HUES64 (cell line): ENCODE results near the gene GRHPR.
"Not testable (repeated sequence)": the region's sequence is repeated elsewhere in the genome, so short reads cannot be mapped to it uniquely, and the experiment has no call there.

Experiments
- H3K27ac ChIP-seq: 2 replicates; pipeline ENCODE4 v1.7.0; 2013; ENCODE audit warnings: low read depth, low read length, inconsistent platforms
- H3K27me3 ChIP-seq: 2 replicates; pipeline ENCODE4 v1.6.1; 2013; ENCODE audit warnings: mild to moderate bottlenecking, low read length; ENCODE audit not compliant: insufficient read depth
- H3K36me3 ChIP-seq: 2 replicates; pipeline ENCODE4 v1.6.1; 2013; ENCODE audit warnings: mild to moderate bottlenecking, low read length; ENCODE audit not compliant: insufficient read depth
- H3K4me1 ChIP-seq: 2 replicates; pipeline ENCODE4 v1.6.1; 2013; ENCODE audit warnings: mild to moderate bottlenecking, low read length, moderate library complexity; ENCODE audit not compliant: insufficient read depth
- H3K4me3 ChIP-seq: 2 replicates; pipeline ENCODE4 v1.5.1; 2013; ENCODE audit warnings: mild to moderate bottlenecking, low read length, moderate library complexity
- H3K9ac ChIP-seq: 2 replicates; pipeline ENCODE4 v1.6.1; 2013; ENCODE audit warnings: mild to moderate bottlenecking, low read depth, low read length
- H3K9me3 ChIP-seq: 2 replicates; pipeline ENCODE4 v1.6.1; 2013; ENCODE audit warnings: low read depth, low read length; ENCODE audit not compliant: insufficient read depth
- WGBS: fragments of 150-250, 120-280 bp; methylation state at CpG from one replicate; pipeline ENCODE4 v1.1.7; 2013; ENCODE audit warnings: missing lambda C conversion rate; 5-methylcytosine and 5-hydroxymethylcytosine counted together

Gene GRHPR

DNA sequence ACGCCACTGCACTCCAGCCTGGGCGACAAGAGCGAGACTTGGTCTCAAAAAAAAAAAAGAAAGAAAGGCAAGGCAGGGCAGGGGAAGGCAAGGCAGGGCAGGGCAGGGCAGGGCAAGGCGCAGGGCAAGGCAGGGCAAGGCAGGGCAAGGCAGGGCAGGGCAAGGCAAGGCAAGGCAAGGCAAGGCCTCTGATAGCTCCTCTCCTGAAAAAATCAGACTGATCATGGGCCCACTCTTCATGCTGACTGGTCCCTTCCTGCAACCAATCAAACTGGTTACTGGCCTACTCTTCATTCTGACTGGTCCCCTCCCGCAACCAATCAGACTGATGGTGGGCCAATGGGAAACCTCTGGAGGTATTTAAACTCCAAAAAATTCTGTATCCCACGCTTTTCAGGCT lies 46.1 kb downstream of the GRHPR start:
- 96% methylated on average over 6 of the region's 6 CpGs for WGBS
- Histone ChIP-seq H3K27me3 (no peaks in the 10 kb centered on the region), H3K9ac (no peak overlapping the region)

DNA sequence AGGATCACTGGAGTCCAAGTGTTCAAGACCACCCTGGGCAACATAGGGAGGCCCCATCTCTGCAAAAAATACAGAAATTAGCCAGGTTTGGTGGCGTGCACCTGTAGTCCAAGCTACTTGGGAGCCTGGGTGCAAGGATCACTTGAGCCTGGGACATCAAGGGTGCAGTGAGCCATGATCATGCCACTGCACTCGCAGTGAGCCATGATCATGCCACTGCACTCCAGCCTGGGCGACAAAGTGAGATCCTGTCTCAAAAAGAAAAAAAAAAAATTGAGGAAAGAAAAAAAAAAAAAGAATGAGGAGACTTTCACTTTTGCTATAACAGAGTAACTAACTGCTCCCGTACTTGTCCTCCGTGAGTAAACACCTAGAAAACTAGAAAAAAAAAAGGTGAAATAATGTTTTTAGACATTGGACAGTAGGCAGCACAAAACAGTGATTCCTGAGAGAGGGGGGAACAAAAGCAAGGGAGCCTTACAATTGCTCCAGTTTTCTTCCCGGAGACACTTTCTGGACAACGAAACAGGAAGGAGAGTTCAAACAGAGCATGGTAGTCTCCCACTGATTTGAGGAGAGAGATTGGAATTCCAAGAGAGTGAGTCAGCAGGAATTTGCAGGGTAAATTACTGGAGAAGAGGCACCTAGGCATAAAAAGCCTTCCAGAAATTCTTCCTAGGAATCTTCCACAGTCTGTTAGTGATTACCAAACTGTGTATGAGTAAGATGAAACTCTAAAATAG lies 49.6 kb downstream of the GRHPR start:
- Histone ChIP-seq H3K9me3 (peaks cover 21% of the 10 kb centered on the region), H3K4me3 (peak overlapping the region; percentile 34), H3K27ac (peak overlapping the region; percentile 98), H3K9ac (peak overlapping the region; percentile 73), H3K27me3 (no peaks in the 10 kb centered on the region), H3K36me3 (no peaks in the 10 kb centered on the region), H3K4me1 (peaks cover 15% of the 10 kb centered on the region)
- 42% methylated on average over 7 of the region's 7 CpGs for WGBS

More for the DNA sequence above, 46.1 kb downstream of the GRHPR start:
- peaks cover 2% of the 10 kb centered on the region; the same call in 1 of the 2 replicates for H3K9me3 ChIP-seq
- H3K27ac ChIP-seq: no peak overlapping the region
- H3K4me1 ChIP-seq: peaks cover 22% of the 10 kb centered on the region
- no peak overlapping the region for H3K4me3 ChIP-seq
- no peaks in the 10 kb centered on the region for H3K36me3 ChIP-seq

DNA sequence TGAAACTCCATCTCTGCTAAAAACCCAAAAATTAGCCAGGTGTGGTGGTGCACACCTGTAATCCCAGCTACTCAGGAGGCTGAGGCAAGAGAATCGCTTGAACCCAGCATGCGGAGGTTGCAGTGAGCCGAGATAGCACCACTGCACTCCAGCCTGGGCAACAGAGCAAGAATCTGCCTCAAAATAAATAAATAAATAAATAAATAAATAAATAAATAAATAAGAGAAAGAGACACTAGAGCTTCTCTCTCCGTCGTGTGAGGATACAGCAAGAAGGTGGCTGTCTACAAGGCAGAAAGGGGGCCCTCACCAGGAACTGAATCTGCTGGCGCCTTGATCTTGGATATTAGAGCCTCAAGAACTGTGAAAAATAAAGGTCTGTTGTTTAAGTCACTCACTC lies 51.5 kb downstream of the GRHPR start:
- H3K27me3 ChIP-seq, H3K9ac ChIP-seq, H3K27ac ChIP-seq, H3K36me3 ChIP-seq, H3K4me3 ChIP-seq: not testable (repeated sequence)
- H3K9me3 ChIP-seq: peaks cover 21% of the 10 kb centered on the region
- H3K4me1 ChIP-seq: peaks cover 14% of the 10 kb centered on the region
- 66% methylated on average over 6 of the region's 6 CpGs for WGBS

DNA sequence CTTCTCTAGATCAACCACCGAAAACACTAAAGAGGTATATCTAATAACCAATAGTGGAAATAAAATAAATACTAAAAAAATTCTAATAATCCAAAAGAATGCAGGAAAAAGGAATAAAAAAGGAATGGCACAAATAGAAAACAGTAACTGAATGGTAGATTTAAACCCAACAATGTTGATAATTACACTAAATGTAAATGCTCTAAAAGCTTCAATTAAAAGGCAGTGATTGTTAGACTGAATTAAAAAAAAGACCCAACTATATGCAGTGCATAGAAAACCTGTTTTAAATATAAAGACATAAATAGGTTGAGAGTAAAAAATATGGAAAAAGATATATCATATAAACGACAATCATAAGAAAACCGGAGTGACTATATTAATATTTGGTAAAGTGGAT lies 51.9 kb downstream of the GRHPR start:
- H3K9ac ChIP-seq: no peak overlapping the region
- no peaks in the 10 kb centered on the region for H3K36me3 ChIP-seq
- H3K27me3 ChIP-seq: no peaks in the 10 kb centered on the region
- peaks cover 21% of the 10 kb centered on the region for H3K9me3 ChIP-seq
- peaks cover 14% of the 10 kb centered on the region for H3K4me1 ChIP-seq
- WGBS: 96% methylated on average over 2 of the region's 3 CpGs
- no peak overlapping the region; the same call in 1 of the 2 replicates for H3K4me3 ChIP-seq
- H3K27ac ChIP-seq: no peak overlapping the region

DNA sequence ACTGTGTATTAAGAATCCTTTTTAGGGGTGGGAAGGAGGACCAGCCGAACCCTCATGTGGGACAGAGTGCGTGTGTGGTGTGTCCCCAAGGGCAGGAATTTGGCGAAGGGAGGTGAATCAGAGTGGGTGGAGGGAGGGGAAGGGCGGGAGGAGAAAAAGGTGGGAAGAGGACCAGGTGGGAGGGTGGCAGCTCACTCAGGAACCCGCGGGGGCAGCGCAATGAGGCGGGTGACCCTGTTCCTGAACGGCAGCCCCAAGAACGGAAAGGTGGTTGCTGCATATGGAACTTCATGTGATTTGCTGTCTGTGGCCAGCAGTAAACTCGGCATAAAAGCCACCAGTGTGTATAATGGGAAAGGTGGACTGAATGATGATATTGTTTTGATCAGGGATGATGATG lies 54.4 kb downstream of the GRHPR start:
- 89% methylated on average over 11 of the region's 11 CpGs for WGBS
- Histone ChIP-seq H3K9me3 (peaks cover 21% of the 10 kb centered on the region), H3K27me3 (no peaks in the 10 kb centered on the region), H3K9ac (no peak overlapping the region), H3K36me3 (no peaks in the 10 kb centered on the region), H3K27ac (no peak overlapping the region), H3K4me3 (no peak overlapping the region), H3K4me1 (peaks cover 3% of the 10 kb centered on the region)

DNA sequence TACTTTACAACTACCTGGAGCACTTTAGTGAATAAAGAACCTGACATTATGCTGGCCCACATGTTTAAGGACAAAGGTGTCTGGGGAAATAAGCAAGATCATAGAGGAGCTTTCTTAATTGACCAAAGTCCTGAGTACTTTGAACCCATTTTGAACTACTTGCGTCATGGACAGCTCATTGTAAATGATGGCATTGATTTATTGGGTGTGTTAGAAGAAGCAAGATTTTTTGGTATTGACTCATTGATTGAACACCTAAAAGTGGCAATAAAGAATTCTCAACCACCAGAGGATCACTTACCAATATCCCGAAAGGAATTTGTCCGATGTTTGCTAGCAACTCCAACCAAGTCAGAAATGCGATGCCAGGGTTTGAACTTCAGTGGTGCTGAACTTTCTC lies 54.9 kb downstream of the GRHPR start:
- H3K9me3 ChIP-seq: peaks cover 21% of the 10 kb centered on the region
- not testable (repeated sequence) for H3K4me3 ChIP-seq, H3K36me3 ChIP-seq, H3K9ac ChIP-seq, H3K4me1 ChIP-seq, H3K27me3 ChIP-seq, H3K27ac ChIP-seq
- WGBS: 94% methylated on average over 4 of the region's 4 CpGs

DNA sequence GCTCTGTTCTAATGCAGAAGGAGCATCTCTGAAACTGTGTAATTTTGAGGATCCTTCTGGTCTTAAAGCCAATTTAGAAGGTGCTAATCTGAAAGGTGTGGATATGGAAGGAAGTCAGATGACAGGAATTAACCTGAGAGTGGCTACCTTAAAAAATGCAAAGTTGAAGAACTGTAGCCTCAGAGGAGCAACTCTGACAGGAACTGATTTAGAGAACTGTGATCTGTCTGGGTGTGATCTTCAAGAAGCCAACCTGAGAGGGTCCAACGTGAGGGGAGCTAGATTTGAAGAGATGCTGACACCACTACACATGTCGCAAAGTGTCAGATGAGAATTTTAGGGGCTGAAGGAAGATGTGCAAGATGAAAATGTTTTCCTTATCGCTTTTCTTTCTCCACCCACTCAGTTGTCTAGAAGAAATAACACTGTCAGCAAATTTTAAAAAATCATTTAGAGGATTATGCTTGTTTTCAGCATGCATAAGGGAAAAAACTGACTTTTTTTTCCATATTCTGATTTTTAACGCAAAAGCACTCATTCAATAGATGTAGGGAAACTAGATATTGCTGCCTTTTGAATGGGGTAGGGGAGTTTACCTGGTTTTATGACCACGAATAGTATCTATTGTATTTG lies 55.6 kb downstream of the GRHPR start:
- peaks cover 21% of the 10 kb centered on the region for H3K9me3 ChIP-seq
- WGBS: 86% methylated on average over 4 of the region's 5 CpGs
- not testable (repeated sequence) for H3K9ac ChIP-seq, H3K4me3 ChIP-seq, H3K27me3 ChIP-seq, H3K27ac ChIP-seq, H3K4me1 ChIP-seq, H3K36me3 ChIP-seq

DNA sequence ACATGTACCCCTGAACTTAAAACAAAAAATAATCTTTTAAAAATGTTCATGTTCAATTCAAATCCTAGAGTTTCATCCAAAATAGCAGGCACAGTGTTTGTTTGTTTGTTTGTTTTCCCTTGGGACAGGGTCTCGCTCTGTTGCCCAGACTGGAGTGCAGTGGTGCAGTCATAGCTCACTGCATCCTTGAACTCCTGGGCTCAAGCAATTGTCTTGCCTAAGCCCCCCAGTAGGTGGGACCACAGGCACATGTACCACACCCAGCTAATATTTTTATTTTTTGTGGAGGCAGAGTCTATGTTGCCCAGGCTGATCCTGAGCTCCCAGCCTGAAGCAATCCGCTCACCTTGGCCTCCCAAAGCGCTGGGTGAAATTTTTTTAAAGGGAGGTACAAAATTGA lies 58.3 kb downstream of the GRHPR start:
- Histone ChIP-seq H3K36me3 (no peaks in the 10 kb centered on the region), H3K4me1 (0 out of 2 replicates have a peak, but pooled peaks cover 3% of the 10 kb centered on the region), H3K9ac (no peak overlapping the region), H3K9me3 (0 out of 2 replicates have a peak, but pooled peaks cover under 1% of the 10 kb centered on the region), H3K4me3 (no peak overlapping the region), H3K27ac (no peak overlapping the region), H3K27me3 (no peaks in the 10 kb centered on the region)
- 87% methylated on average over 1 of the region's 3 CpGs for WGBS

DNA sequence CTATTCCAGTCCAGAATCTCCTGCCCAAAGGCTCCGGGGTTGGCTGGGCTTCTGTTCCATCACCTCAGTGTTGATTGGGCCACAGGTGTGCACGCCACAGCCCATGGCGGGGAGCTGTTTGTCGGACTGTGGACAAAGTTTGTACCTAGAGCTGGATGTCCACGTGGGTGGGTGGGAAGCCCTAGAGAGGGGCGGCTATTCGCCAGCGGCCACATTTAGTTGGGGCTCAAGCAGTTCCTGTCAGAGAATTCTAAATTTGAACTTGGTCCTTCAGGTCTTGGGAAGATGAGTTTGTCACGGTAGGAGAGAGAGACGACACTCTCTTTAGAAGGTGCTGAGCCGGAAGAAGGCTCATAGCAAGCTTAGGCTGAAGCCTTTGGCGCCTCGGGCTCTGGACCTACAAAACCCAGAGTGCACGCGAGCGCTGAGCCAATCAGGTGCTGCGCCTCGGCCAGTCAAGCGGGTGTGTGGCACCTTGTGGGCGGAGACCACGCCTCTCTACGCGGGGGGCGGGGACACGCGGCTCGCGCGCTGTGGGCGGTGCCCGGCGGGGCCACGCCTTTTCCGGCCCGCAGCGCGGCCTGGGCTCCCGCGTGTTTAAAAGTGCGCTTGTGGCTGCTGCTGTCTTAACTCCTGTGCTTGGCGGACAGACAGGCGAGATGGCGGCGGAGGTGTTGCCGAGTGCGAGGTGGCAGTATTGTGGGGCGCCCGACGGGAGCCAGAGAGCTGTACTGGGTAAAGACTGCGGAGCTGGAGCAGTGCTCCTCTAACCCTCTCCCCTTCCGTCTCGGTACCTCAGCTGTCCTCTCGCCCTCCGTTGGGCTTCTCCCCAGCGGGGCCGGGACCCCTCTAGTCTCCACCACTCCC lies 63.1 kb downstream of the GRHPR start, which contains the start of gene POLR1E:
TSS of gene POLR1E (plus strand) at position 560 of the 867 bp plus-strand sequence. CDS start at position 660, 100 bp downstream.
- 7% methylated on average over 56 of the region's 56 CpGs for WGBS
- Histone ChIP-seq H3K9ac (peak within 1 kb of the TSS; percentile 74), H3K9me3 (no peaks in the 10 kb centered on the region), H3K27ac (peak within 1 kb of the TSS; percentile 16; the same call in 1 of the 2 replicates), H3K27me3 (no peaks in the 10 kb centered on the region), H3K4me3 (peak within 1 kb of the TSS; percentile 90), H3K4me1 (peaks cover 7% of the 10 kb centered on the region; the same call in 1 of the 2 replicates), H3K36me3 (peaks cover 33% of the 10 kb centered on the region)

DNA sequence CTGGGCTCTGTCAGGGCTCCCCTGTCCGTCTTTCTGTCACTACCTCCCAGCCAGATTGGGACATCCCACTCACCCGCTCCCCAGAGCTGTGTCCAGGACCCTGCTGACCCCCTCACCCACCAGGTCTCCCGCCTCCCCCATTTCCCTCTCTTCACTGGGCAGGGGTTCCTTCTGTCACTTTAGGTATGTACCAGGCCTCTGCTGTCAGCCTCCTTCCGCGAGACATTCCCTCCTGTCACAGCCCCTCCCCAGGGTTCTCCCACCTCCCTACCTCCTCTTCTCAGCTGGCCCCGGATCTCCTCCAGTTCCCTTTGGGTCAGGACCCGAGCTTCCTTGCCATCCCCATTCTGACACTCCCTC lies 63.7 kb downstream of the GRHPR start:
- no peaks in the 10 kb centered on the region for H3K27me3 ChIP-seq
- peak overlapping the region; percentile 74 for H3K9ac ChIP-seq
- H3K4me1 ChIP-seq: peaks cover 7% of the 10 kb centered on the region; the same call in 1 of the 2 replicates
- peak overlapping the region; percentile 90 for H3K4me3 ChIP-seq
- WGBS: 2% methylated on average over 7 of the region's 7 CpGs
- H3K9me3 ChIP-seq: no peaks in the 10 kb centered on the region
- H3K27ac ChIP-seq: no peak overlapping the region
- H3K36me3 ChIP-seq: peaks cover 39% of the 10 kb centered on the region
